K562 (cell line): Measurements from ENCODE around the gene SLPI. TPM values are rescaled to one million over a fixed set of nuclear protein-coding genes. Genes with fewer than 3 reads are reported as not detected.

Experiments
- COPS2 ChIP-seq: fragments of 450-650 bp; conservative IDR thresholded peaks from 2 replicates; pipeline ENCODE4 v1.6.1; 2016; ENCODE audit warnings: mild to moderate bottlenecking, moderate library complexity
- MCM7 ChIP-seq, 2 experiments: fragments of 450-650 bp; IDR thresholded peaks; 2 replicates each; pipeline ENCODE4 v1.6.1; 2016 to 2018
- MECOM ChIP-seq: fragments of 250-450 bp; sonication (Bioruptor Pico); IDR thresholded peaks from 2 replicates; pipeline ENCODE4 v1.8.0; 2022; ENCODE audit warnings: inconsistent platforms
- MED1 ChIP-seq: sonication (generic); formaldehyde crosslinking; IDR thresholded peaks from 2 replicates; pipeline ENCODE4 v1.8.1; 2023; ENCODE audit warnings: missing genetic modification reagents, borderline replicate concordance
- OTX1 ChIP-seq: fragments of 450-650 bp; formaldehyde crosslinking; IDR thresholded peaks from 2 replicates; pipeline ENCODE4 v1.4.0; 2022; ENCODE audit warnings: mild to moderate bottlenecking
- STAT5A ChIP-seq: IDR thresholded peaks from 2 replicates; pipeline ENCODE4 v1.6.1; 2012; ENCODE audit warnings: low read length, inconsistent platforms, borderline replicate concordance
- TCF7 ChIP-seq: sonication (generic); IDR thresholded peaks from 2 replicates; pipeline ENCODE4 v1.6.1; 2016; ENCODE audit warnings: antibody characterized with exemption, borderline replicate concordance
- THRAP3 ChIP-seq: fragments of 450-650 bp; IDR thresholded peaks from 2 replicates; pipeline ENCODE4 v1.6.1; 2016; ENCODE audit warnings: mild to moderate bottlenecking, inconsistent platforms, borderline replicate concordance
- polyA plus RNA-seq, 8 experiments: library from polyadenylated mRNA; depleted of rRNA in 4 of 8; stranded (reverse) in 5 of 8; unstranded in 3 of 8; fragments of >200 nt; fragmentation: Nextera tagmentation in 2 of 8; fragmentation: Illumina TruSeq in 1 of 8; extraction: Ambion mirVana in 2 of 8; extraction: Trizol in 1 of 8; gene quantifications; 2 replicates each; pipeline versions ENCODE4 v1.2.1 to v1.2.3, GENCODE V29; 2011 to 2014; ENCODE audit warnings: inconsistent platforms in 1 of 8, missing spikeins in 1 of 8
- total RNA-seq, 7 experiments: library from RNA; depleted of rRNA in 6 of 7; stranded (reverse); fragments of >200 nt in 6 of 7; fragmentation: Illumina TruSeq in 2 of 7; extraction: Trizol in 2 of 7; gene quantifications; 2 replicates each; pipeline versions ENCODE4 v1.2.1 to v1.2.3, GENCODE V29; 2011 to 2021; ENCODE audit warnings: low replicate concordance in 1 of 7
- TF ChIP-seq, protein P1 (sequence below), 3 experiments: IDR thresholded peaks in 2 of 3; conservative IDR thresholded peaks in 1 of 3; 2 replicates each; pipeline ENCODE4 v1.5.1; 2011 to 2012; ENCODE audit warnings: low read length in 3 of 3, mild to moderate bottlenecking in 3 of 3, control low read depth in 2 of 3, improper control_type of control experiment in 1 of 3, inconsistent platforms in 1 of 3, low read depth in 1 of 3, mixed read lengths in 1 of 3, moderate library complexity in 1 of 3; ENCODE audit not compliant: insufficient read depth in 2 of 3
- TF ChIP-seq, protein P2 (sequence below): fragments of 250-450 bp; sonication (Bioruptor Pico); IDR thresholded peaks from 2 replicates; pipeline ENCODE4 v1.8.0; 2021; ENCODE audit warnings: moderate library complexity, mild to moderate bottlenecking, inconsistent platforms
- TF ChIP-seq, protein P3 (sequence below), 2 experiments: fragments of 450-650 bp; IDR thresholded peaks; 2 replicates each; pipeline ENCODE4 v1.6.1; 2016; ENCODE audit warnings: mild to moderate bottlenecking in 2 of 2, borderline replicate concordance in 1 of 2, low read depth in 1 of 2, moderate library complexity in 1 of 2

Gene SLPI
- total and polyA plus RNA-seq, 9 of the 15 experiments (the other 6 are each of a cell fraction or from before 2014, with no cell fraction given), result 0.78 TPM; not detected in 8

DNA sequence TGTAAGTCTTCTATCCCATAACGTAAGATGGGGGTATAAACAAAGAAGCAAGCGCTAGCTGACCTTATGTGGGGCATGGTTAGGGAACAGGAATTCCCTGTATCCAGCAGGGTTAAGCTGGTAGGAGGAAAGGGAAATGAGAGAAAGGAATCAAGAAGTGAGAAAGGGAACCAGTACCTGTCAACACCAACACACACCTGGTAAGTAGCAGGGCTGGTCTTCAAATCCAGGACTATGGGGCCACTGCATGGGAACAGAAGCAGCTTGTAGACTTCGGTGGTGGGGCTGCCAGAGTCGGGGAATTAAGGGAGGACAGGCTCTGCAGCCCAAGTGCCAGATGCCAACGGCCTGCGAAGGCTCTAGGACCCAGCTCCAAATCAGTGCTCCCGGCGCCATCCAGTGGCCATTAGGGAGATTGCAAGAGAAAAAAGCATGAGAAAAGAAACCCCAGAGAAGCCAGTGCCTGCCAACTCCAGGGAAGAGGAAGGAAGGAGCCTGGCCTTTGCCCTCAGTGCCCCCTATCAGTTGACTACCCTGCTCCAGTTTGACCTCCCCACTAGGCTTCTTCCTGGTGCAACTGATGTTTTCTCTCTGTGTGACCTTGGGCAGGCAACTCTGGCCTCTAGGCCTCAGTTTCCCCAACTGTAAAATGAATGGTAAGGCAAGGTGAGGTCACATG, 36.5 kb upstream of the SLPI start (continued):
- TF ChIP-seq STAT5A (no peak), MED1 (no peak), MECOM (CRISPR knock-in tag) (no peak), MCM7 (IDR thresholded peaks at IDR 0.05) (no peak), OTX1 (CRISPR knock-in tag) (no peak), TCF7 (no peak), COPS2 (no peak), THRAP3 (no peak)
- TF ChIP-seq, protein P1, sequence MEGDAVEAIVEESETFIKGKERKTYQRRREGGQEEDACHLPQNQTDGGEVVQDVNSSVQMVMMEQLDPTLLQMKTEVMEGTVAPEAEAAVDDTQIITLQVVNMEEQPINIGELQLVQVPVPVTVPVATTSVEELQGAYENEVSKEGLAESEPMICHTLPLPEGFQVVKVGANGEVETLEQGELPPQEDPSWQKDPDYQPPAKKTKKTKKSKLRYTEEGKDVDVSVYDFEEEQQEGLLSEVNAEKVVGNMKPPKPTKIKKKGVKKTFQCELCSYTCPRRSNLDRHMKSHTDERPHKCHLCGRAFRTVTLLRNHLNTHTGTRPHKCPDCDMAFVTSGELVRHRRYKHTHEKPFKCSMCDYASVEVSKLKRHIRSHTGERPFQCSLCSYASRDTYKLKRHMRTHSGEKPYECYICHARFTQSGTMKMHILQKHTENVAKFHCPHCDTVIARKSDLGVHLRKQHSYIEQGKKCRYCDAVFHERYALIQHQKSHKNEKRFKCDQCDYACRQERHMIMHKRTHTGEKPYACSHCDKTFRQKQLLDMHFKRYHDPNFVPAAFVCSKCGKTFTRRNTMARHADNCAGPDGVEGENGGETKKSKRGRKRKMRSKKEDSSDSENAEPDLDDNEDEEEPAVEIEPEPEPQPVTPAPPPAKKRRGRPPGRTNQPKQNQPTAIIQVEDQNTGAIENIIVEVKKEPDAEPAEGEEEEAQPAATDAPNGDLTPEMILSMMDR (IDR thresholded peaks at IDR 0.05 in 2 of 3, conservative IDR thresholded peaks at IDR 0.05 in 1 of 3; ENCODE audit: insufficient read depth in 2 of 3, low read depth in 1 of 3, low read length in 3 of 3), result peak; percentile 90 to 93 (median 92)
- TF ChIP-seq, protein P2, sequence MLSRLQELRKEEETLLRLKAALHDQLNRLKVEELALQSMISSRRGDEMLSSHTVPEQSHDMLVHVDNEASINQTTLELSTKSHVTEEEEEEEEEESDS (CRISPR knock-in tag), result no peak
- TF ChIP-seq, protein P3, sequence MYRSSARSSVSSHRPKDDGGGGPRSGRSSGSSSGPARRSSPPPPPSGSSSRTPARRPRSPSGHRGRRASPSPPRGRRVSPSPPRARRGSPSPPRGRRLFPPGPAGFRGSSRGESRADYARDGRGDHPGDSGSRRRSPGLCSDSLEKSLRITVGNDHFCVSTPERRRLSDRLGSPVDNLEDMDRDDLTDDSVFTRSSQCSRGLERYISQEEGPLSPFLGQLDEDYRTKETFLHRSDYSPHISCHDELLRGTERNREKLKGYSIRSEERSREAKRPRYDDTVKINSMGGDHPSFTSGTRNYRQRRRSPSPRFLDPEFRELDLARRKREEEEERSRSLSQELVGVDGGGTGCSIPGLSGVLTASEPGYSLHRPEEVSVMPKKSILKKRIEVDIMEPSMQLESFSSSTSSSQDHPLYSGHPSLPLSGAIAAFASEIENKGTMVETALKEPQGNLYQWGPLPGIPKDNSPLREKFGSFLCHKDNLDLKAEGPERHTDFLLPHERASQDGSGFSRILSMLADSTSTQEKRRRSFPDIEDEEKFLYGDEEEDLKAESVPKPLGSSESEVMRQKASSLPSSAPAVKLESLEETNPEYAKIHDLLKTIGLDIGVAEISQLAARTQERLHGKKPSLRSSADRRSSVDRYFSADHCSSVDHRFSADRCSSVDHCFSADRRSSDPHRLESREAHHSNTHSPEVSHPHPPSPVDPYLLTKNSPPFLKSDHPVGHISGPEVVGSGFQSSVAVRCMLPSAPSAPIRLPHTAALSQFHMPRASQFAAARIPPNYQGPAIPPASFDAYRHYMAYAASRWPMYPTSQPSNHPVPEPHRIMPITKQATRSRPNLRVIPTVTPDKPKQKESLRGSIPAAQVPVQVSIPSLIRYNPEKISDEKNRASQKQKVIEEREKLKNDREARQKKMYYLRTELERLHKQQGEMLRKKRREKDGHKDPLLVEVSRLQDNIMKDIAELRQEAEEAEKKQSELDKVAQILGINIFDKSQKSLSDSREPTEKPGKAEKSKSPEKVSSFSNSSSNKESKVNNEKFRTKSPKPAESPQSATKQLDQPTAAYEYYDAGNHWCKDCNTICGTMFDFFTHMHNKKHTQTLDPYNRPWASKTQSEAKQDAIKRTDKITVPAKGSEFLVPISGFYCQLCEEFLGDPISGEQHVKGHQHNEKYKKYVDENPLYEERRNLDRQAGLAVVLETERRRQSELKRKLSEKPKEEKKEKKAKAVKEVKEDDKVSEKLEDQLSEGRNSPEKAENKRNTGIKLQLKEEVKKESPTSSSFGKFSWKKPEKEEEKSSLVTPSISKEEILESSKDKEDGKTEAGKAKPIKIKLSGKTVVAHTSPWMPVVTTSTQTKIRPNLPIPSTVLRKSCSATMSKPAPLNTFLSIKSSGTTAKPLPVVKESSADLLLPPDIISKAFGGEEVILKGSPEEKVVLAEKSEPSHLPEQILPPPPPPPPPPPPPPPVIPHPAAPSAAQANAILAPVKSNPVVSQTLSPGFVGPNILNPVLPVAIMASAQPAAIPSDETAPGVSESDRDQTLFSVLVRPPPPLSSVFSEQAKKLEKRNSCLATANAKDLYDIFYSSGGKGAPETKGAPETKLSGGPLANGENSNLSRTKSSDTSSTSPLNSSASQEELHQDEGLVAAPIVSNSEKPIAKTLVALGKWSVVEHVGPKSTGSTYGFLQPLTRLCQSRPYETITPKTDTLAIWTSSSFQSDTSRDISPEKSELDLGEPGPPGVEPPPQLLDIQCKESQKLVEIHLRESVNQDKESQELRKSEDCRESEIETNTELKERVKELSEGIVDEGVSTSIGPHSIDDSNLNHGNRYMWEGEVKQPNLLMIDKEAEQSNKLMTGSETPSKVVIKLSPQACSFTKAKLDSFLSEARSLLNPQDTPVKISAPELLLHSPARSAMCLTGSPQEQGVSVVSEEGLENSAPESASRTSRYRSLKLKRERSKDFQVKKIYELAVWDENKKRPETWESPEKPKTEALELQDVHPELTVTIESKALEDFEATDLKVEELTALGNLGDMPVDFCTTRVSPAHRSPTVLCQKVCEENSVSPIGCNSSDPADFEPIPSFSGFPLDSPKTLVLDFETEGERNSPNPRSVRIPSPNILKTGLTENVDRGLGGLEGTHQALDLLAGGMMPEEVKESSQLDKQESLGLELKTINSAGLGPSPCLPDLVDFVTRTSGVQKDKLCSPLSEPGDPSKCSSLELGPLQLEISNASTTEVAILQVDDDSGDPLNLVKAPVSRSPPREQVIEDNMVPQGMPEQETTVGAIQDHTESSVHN (IDR thresholded peaks at IDR 0.05; ENCODE audit: borderline replicate concordance in 1 of 2, low read depth in 1 of 2), result no peak
